ENCODE measurements around the gene TEDC1.
A peak's percentile ranks its signal among the peaks of the same experiment; 100 is the strongest.

The TEDC1 gene

GRCh38 chr14:105486974-105487448, 4.0 kb upstream of the TEDC1 start:
- peak; percentile 49 for DNase-seq

DNA sequence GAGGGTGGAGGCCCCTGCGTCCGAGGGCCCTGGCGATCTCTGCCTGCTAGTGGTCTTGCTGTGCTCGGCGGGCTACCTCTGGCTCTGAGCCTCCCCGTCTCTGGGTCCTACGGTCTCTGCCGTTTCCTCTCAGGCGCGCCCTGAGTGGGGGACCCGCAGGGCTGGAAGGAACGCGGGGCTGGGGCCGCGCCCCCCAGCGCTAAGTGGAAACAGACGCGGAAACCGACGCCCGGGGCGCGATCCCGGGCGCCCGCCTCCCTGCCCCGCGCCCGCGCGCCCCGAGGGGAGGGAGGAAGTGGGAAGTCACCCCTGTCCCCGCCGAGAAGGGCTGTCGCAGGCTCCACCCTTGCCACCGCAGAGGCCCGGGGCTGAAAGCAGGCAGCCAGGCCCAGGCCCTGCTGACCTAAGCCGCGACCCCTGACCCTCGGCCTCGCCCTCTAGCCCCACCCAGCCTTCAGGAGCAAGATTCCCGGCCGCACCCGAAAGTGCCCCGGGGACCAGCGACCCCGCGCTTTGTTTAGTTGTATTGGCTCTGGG, 3.5 kb upstream of the TEDC1 start:
- peak; percentile 61 for DNase-seq

- DNase-seq: no peak
These were observed 2.9 kb upstream of the TEDC1 start for GRCh38 chr14:105487986-105488777.

GRCh38 chr14:105488781-105489541, 2.1 kb upstream of the TEDC1 start:
- no peak for DNase-seq

- peak; percentile 83 for DNase-seq
These were observed 1.3 kb upstream of the TEDC1 start for GRCh38 chr14:105489542-105490266.

DNA sequence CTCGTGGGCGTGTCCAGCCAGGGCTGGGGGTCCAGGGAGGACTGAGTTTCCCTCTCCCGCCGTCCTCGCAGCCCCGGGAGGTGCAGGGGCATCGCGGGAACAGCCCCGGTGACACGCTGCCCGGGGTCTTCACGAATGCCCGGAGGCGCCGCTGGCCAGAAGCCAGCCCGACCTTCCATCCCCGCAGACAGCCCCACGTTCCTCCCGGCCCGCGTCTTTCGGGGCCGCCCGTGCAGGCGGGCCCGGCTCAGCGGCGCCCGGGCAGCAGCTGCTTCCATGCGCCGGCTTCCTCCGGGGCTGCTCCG, 827 bp upstream of the TEDC1 start:
- no peak for DNase-seq

DNA sequence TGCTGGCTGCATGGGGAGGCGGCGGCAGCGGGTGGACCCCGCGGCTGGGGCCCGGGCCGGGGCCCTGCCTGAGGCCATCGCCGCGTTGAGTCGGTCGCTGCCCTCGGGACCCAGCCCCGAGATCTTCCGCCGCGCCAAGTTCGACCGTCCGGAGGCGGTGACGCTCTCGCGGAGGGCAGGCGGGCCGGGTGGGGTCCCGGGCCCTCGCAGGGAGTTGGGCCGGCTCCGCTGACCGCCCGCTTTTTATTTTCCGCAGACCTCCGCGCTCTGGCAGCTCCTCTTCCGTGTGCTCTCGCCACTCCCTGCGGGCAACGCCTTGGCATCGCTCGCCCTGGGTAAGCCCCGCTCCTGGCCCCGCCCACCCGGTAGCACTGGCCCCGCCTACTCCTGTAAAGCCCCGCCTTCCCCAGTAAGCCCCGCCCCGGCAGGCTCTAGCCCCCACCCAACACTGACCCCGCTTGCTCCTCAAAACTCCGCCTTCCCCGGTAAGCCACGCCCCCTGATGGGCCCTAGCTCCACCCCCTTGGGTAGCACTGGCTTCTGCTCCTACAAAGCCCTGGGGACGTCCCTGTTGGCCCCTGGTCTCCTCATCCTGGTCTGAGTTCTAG, 424 bp downstream of the TEDC1 start:
- peak; percentile 84 for DNase-seq

DNA sequence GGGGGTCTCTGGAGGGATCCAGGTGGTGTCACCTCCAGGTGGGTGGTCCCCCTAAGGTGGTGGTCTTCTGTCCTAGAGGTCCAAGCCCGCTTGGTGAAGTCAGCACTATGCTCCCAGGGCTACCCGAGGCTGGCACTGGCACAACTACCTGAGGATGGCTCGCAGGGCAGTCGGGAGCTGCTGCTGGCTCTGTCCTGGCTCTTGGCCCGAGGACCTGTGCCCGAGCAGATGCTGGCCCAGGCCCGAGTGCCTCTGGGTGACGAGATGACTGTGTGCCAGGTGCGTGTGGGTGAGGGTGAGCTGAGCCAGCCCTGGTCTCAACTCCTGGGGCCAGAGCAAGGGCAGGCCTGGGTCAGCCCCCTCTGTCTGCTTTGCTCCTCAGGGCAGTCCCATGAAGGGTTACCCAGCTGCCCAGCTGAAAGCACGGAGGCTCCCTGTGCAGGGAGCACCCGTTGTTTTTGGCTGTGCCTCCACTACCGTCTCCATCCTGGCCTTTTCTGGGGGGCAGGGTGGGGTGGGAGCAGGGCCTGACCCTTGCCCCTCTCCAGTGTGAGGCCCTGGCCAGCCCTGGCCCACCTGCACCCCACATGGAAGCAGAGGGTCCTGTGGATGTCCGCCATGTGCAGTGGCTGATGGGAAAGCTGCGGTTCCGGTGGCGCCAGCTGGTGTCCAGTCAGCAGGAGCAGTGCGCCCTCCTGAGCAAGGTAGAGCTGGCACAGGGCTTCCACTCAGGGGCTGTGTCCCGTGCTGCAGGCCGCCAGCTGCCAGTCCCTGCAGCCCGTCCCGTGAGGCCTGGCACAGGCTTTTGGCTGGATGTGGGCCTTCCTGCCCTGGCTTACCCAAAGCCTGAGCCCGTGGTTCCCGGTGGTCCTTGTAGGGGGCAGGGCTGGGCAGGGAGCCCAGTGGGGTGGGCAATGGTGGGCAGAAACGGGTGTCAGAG, 1.3 kb downstream of the TEDC1 start:
- no peak for DNase-seq

GRCh38 chr14:105492971-105493871, 2.2 kb downstream of the TEDC1 start:
- no peak for DNase-seq

GRCh38 chr14:105493921-105494605, 3.0 kb downstream of the TEDC1 start:
- no peak for DNase-seq

GRCh38 chr14:105494606-105494929, 3.5 kb downstream of the TEDC1 start:
- no peak for DNase-seq

GRCh38 chr14:105495101-105495989, 4.3 kb downstream of the TEDC1 start:
- no peak for DNase-seq

GRCh38 chr14:105495990-105496830, 5.2 kb downstream of the TEDC1 start:
- DNase-seq: no peak

DNA sequence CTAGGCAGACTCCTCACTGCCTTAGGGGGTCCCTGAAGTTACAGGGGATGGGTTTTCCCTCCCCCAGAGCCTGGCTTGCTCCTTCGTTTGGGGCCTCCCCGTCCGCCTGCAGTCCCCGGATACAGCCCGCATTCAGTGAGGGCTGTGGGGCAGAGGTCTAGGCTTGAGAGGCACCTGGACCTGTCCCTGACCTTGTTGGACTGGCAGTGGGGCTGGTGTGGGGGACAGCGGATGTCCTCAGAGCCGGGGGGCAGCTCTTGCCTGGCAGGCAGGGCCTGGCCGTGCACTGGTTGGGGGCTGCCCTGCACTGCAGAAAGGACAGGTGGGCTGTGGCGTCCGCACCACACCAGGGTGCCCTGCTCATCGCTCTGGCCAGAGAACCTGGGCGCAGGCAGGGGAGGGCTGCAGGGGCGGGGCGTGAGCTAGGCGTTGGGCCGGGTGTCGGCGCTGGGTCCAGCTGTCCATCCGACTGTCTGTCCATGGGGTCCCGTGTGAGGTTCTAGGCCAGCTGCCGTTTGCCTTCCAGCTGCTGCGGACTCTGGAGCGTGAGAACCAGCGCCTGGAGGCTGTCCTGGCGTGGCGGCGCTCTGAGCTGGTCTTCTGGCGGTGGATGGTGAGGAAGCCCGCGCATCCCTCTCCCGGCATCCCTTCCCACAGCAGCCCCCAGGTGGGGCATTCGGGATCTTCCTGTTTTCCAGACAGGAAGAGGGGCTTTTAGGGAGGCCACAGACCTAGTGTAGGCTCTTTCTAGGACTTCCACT, 6.0 kb downstream of the TEDC1 start:
- DNase-seq: no peak

GRCh38 chr14:105497671-105498429, 6.8 kb downstream of the TEDC1 start:
- DNase-seq: no peak

- DNase-seq: no peak
These were observed 7.6 kb downstream of the TEDC1 start for GRCh38 chr14:105498430-105499255.

Measured in stimulated activated CD4-positive, alpha-beta T cell treated with anti-CD3 and anti-CD28 coated beads, Interleukin-4, amount 100 ng/mL, for 1 hour (primary cell).